ENCODE data around the gene SWI5.

- TF ChIP-seq POLR2A (IDR thresholded peaks at IDR 0.05; ENCODE audit: low read depth, low read length) (no peak), POLR2AphosphoS5 (IDR thresholded peaks at IDR 0.05; ENCODE audit: low read depth, low read length) (no peak)
Measured at GRCh38 chr9:128310461-128310860, 34.4 kb downstream of the SWI5 start.
